BE2C (cell line): ENCODE results near the gene C17orf100.

Source experiments
- DNase-seq: peaks from one replicate; pipeline ENCODE4 v3.0.0-alpha.2; 2020
- H3K27me3 ChIP-seq: fragments of 250-450 bp; sonication (Bioruptor Pico); 2 replicates; pipeline ENCODE4 v1.5.1; 2020; ENCODE audit warnings: mild to moderate bottlenecking
- H3K36me3 ChIP-seq: fragments of 250-450 bp; sonication (Bioruptor Pico); 2 replicates; pipeline ENCODE4 v1.5.1; 2020; ENCODE audit warnings: mild to moderate bottlenecking
- H3K4me1 ChIP-seq: fragments of 250-450 bp; sonication (Bioruptor Pico); 2 replicates; pipeline ENCODE4 v1.5.1; 2020
- H3K4me3 ChIP-seq: 2 replicates; pipeline ENCODE4 v1.5.1; 2011; ENCODE audit warnings: low read depth, low read length
- H3K9me3 ChIP-seq: fragments of 250-450 bp; sonication (Bioruptor Pico); 2 replicates; pipeline ENCODE4 v1.5.1; 2020
- TF ChIP-seq, protein P1 (sequence below): IDR thresholded peaks from 2 replicates; pipeline ENCODE4 v1.5.1; 2012; ENCODE audit warnings: mild to moderate bottlenecking, low read depth, low read length

Gene C17orf100

DNA sequence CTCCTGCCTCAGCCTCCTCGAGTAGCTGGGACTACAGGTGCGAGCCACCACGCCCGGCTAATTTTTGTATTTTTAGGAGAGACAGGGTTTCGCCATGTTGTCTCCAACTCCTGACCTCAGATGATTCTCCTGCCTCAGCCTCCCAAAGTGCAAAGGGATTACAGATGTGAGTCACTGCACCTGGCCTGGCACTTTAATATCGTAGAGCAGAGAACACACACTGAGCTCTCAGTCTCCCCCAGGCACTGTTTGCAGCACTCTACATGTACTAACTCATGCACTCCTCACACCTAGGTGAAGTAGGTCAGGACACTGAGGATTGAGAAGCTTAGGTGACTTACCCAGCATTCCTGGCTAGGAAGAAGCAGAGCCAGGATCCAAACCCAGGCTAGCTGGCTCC is 15.0 kb downstream of the C17orf100 start:
- H3K27me3 ChIP-seq, result peaks cover 3% of the 10 kb centered on the region; the same call in 1 of the 2 replicates
- DNase-seq, result no peak
- H3K9me3 ChIP-seq, result no peaks in the 10 kb centered on the region
- H3K4me1 ChIP-seq, result no peaks in the 10 kb centered on the region
- H3K4me3 ChIP-seq, result no peak overlapping the region
- TF ChIP-seq, protein P1, sequence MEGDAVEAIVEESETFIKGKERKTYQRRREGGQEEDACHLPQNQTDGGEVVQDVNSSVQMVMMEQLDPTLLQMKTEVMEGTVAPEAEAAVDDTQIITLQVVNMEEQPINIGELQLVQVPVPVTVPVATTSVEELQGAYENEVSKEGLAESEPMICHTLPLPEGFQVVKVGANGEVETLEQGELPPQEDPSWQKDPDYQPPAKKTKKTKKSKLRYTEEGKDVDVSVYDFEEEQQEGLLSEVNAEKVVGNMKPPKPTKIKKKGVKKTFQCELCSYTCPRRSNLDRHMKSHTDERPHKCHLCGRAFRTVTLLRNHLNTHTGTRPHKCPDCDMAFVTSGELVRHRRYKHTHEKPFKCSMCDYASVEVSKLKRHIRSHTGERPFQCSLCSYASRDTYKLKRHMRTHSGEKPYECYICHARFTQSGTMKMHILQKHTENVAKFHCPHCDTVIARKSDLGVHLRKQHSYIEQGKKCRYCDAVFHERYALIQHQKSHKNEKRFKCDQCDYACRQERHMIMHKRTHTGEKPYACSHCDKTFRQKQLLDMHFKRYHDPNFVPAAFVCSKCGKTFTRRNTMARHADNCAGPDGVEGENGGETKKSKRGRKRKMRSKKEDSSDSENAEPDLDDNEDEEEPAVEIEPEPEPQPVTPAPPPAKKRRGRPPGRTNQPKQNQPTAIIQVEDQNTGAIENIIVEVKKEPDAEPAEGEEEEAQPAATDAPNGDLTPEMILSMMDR, result no peak
- H3K36me3 ChIP-seq, result no peaks in the 10 kb centered on the region

GRCh38 chr17:6667516-6667915 is 16.0 kb downstream of the C17orf100 start:
- no peak for DNase-seq
- TF ChIP-seq, protein P1, result no peak

GRCh38 chr17:6668219-6668618 is 16.7 kb downstream of the C17orf100 start:
- Histone ChIP-seq H3K27me3 (peaks cover 3% of the 10 kb centered on the region; the same call in 1 of the 2 replicates), H3K4me1 (no peaks in the 10 kb centered on the region), H3K36me3 (no peaks in the 10 kb centered on the region), H3K9me3 (no peaks in the 10 kb centered on the region), H3K4me3 (no peak overlapping the region)
- DNase-seq, result no peak
- TF ChIP-seq, protein P1, result no peak

More at GRCh38 chr17:6667516-6667915, 16.0 kb downstream of the C17orf100 start:
- Histone ChIP-seq H3K4me3 (no peak overlapping the region), H3K36me3 (no peaks in the 10 kb centered on the region), H3K27me3 (peaks cover 3% of the 10 kb centered on the region; the same call in 1 of the 2 replicates), H3K4me1 (no peaks in the 10 kb centered on the region), H3K9me3 (no peaks in the 10 kb centered on the region)

GRCh38 chr17:6668727-6669425 is 17.3 kb downstream of the C17orf100 start:
- H3K4me3 ChIP-seq, result no peak overlapping the region
- no peaks in the 10 kb centered on the region for H3K36me3 ChIP-seq
- peaks cover 3% of the 10 kb centered on the region; the same call in 1 of the 2 replicates for H3K27me3 ChIP-seq
- TF ChIP-seq, protein P1, result no peak
- H3K9me3 ChIP-seq, result no peaks in the 10 kb centered on the region
- no peak for DNase-seq
- H3K4me1 ChIP-seq, result no peaks in the 10 kb centered on the region

- Histone ChIP-seq H3K36me3 (no peaks in the 10 kb centered on the region), H3K4me3 (no peak overlapping the region), H3K27me3 (peaks cover 3% of the 10 kb centered on the region; the same call in 1 of the 2 replicates), H3K9me3 (no peaks in the 10 kb centered on the region), H3K4me1 (no peaks in the 10 kb centered on the region)
- TF ChIP-seq, protein P1, result no peak
- DNase-seq, result no peak
Observed at GRCh38 chr17:6669479-6670212, 18.1 kb downstream of the C17orf100 start.

DNA sequence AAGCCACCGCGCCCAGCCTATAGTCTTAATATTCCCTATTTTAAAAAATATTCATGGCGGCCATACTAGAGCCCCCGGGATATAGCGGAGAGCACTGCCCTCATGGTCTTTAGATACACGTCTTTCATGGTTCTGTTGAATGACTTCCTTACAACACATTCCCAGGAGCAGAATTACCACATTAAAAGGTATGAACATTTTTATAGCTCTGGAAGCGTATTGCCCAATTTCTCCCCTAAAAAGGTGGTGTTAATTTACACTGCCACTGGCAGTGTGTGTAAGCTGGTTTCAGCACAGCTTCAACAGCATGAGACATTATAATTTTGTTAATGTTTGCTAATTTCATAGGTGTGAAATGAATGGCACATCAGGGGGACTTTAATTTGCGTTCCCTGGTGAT is 19.0 kb downstream of the C17orf100 start:
- Histone ChIP-seq H3K36me3 (no peaks in the 10 kb centered on the region), H3K9me3 (no peaks in the 10 kb centered on the region), H3K4me1 (no peaks in the 10 kb centered on the region), H3K4me3 (no peak overlapping the region), H3K27me3 (peaks cover 3% of the 10 kb centered on the region; the same call in 1 of the 2 replicates)
- no peak for DNase-seq
- TF ChIP-seq, protein P1, result no peak
